ENCODE results near the gene DENND1A.

DNA sequence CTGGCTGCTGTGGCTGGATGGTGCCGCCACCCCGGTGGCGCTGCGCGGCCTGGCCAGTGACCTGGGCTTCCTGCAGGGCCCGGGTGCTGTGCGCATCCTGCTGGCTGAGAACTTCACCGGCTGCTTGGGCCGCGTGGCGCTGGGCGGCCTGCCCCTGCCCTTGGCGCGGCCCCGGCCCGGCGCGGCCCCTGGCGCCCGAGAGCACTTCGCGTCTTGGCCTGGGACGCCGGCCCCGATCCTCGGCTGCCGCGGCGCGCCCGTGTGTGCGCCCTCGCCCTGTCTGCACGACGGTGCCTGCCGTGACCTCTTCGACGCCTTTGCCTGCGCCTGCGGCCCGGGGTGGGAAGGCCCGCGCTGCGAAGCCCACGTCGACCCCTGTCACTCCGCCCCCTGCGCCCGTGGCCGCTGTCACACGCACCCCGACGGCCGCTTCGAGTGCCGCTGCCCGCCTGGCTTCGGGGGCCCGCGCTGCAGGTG lies 556.4 kb downstream of the DENND1A start:
- TF ChIP-seq POLR2A (IDR thresholded peaks at IDR 0.05), result no peak
- TF ChIP-seq, protein P1, sequence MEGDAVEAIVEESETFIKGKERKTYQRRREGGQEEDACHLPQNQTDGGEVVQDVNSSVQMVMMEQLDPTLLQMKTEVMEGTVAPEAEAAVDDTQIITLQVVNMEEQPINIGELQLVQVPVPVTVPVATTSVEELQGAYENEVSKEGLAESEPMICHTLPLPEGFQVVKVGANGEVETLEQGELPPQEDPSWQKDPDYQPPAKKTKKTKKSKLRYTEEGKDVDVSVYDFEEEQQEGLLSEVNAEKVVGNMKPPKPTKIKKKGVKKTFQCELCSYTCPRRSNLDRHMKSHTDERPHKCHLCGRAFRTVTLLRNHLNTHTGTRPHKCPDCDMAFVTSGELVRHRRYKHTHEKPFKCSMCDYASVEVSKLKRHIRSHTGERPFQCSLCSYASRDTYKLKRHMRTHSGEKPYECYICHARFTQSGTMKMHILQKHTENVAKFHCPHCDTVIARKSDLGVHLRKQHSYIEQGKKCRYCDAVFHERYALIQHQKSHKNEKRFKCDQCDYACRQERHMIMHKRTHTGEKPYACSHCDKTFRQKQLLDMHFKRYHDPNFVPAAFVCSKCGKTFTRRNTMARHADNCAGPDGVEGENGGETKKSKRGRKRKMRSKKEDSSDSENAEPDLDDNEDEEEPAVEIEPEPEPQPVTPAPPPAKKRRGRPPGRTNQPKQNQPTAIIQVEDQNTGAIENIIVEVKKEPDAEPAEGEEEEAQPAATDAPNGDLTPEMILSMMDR (IDR thresholded peaks at IDR 0.05), result no peak

Data from right lobe of liver (tissue), 4 donors.